GM12872 (cell line): ENCODE data around the gene TPSB2.

Experiments used
- TF ChIP-seq, protein P1 (sequence below): IDR thresholded peaks from 3 replicates; pipeline ENCODE4 v1.5.1; 2011; ENCODE audit warnings: low read depth, mild to moderate bottlenecking, low read length, moderate library complexity; ENCODE audit not compliant: insufficient read depth

The TPSB2 gene

DNA sequence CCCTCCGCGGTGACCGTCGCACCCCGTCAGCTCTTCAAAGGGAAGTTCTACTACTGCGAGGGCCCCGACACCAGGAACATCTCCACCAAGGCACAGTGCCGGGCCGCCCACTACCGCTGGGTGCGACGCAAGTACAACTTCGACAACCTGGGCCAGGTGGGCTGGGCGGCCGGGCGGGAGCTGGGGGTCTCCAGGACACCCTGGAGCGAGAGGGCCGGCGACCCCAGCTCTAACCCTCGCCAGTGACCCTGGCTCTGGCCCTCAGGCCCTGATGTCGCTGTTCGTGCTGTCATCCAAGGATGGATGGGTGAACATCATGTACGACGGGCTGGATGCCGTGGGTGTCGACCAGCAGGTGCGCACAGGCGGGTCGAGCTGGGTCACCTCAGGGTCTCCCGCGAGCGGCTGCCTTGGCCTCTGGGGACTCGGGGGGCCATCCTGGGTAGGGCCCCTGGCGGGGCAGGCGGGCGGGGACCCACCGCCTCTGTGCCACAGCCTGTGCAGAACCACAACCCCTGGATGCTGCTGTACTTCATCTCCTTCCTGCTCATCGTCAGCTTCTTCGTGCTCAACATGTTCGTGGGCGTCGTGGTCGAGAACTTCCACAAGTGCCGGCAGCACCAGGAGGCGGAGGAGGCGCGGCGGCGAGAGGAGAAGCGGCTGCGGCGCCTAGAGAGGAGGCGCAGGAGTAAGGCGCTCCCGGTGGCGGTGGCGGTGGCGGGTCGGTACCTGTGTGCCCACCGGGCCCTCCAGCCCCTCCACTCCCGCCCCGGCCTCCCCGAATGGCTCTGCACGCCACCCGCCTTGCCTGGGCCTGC, 18.3 kb downstream of the TPSB2 start:
- TF ChIP-seq, protein P1, sequence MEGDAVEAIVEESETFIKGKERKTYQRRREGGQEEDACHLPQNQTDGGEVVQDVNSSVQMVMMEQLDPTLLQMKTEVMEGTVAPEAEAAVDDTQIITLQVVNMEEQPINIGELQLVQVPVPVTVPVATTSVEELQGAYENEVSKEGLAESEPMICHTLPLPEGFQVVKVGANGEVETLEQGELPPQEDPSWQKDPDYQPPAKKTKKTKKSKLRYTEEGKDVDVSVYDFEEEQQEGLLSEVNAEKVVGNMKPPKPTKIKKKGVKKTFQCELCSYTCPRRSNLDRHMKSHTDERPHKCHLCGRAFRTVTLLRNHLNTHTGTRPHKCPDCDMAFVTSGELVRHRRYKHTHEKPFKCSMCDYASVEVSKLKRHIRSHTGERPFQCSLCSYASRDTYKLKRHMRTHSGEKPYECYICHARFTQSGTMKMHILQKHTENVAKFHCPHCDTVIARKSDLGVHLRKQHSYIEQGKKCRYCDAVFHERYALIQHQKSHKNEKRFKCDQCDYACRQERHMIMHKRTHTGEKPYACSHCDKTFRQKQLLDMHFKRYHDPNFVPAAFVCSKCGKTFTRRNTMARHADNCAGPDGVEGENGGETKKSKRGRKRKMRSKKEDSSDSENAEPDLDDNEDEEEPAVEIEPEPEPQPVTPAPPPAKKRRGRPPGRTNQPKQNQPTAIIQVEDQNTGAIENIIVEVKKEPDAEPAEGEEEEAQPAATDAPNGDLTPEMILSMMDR: no peak

DNA sequence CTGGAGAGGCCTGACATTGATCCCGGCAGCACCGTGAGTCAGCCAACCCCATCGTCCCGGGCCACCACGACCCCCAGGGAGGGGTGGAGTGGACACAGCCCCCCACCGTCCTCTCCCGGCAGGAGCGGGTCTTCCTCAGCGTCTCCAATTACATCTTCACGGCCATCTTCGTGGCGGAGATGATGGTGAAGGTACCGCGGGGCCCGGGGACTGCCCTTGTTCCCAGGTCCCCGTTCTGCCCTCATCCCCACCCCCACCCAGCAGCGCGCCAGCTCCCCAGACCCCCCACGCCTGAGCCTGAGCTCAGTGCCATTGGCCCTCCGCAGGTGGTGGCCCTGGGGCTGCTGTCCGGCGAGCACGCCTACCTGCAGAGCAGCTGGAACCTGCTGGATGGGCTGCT, 19.5 kb downstream of the TPSB2 start:
- TF ChIP-seq, protein P1: no peak

DNA sequence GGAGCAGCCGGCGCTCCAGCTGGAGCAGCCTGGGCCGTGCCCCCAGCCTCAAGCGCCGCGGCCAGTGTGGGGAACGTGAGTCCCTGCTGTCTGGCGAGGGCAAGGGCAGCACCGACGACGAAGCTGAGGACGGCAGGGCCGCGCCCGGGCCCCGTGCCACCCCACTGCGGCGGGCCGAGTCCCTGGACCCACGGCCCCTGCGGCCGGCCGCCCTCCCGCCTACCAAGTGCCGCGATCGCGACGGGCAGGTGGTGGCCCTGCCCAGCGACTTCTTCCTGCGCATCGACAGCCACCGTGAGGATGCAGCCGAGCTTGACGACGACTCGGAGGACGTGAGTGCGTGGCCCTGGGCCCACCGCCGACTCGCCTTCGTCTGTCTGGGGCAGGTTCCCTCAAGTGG, 20.9 kb downstream of the TPSB2 start:
- TF ChIP-seq, protein P1: no peak

DNA sequence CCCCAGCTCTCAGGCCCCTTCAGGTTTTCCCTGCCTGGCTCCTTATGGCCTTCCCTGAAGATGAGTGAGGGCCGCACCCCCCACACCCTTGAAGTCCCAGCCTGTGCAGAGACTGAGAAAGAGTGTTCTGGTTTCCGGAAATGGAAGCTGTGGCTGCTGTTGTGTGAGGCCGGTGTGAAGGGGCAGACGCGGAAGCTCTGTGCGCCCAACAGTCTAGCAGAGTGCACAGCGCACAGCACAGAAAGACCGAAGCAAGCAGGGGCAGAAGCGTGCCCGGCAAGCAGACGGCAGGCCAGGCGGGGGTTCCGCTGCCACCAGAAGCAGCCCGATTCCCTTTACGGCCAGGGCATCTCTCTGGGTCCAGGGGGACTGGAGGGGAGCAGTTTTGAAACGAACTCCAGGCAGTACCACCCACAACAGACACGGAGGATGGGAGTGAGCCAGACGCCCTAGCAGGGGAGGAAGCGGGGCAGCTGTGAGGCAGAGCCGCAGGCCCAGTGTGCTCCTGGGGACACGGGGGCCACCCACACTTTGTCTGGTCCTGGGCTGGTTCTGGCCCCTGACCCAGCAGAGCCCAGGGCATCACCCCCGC, 21.6 kb downstream of the TPSB2 start:
- TF ChIP-seq, protein P1: no peak

DNA sequence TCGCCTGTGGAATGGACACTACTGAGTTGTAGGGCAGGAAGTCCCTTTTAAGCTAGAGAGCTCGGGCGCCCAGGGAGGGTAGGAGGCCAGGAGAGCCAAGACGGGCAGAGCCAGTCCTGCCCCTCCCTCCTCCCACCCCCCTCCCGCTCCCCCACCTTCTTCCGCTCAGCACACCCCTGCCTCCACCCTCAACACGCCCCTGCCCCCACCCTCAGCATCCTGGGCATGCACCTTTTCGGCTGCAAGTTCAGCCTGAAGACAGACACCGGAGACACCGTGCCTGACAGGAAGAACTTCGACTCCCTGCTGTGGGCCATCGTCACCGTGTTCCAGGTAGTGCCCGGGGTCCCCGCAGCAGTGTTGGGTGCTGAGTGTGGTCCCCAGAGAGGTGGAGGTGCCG, 23.2 kb downstream of the TPSB2 start:
- TF ChIP-seq, protein P1: no peak

DNA sequence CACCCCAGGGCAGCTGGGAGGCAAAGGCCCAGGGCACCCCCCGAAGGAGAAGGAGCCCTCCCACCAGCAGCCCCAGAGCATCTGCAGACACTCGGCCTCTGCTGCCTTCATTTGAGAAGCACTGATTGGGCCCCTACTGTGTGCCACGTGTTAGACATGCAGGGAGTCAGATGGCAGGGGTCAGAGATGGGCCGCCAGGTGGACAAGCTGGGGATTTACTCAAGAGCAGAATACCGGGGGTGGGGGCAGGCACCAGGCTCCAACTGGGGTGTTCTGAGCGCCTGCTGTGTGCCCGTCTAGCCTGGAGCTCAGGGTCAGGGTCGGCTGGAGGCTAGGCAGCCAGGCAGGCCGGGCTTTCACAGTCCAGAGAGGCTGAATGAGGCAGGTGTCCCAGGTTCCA, 23.7 kb downstream of the TPSB2 start:
- TF ChIP-seq, protein P1: no peak

DNA sequence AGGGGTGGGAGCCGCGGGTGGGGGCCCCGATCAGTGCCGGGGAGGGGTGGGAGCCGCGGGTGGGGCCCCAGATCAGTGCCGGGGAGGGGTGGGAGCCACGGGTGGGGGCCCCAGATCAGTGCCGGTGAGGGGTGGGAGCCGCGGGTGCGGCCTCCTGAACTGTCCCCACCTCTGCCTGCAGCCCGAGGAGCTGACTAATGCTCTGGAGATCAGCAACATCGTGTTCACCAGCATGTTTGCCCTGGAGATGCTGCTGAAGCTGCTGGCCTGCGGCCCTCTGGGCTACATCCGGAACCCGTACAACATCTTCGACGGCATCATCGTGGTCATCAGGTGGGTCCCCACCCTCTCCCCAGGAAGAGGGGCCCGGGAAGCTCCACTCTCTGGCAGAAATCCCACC, 25.1 kb downstream of the TPSB2 start:
- TF ChIP-seq, protein P1: no peak
